Measurements from ENCODE around the gene NUP214. TPM values are rescaled to one million over a fixed set of nuclear protein-coding genes. Genes with fewer than 3 reads are reported as not detected.
"Not testable (repeated sequence)": the region's sequence is repeated elsewhere in the genome, so short reads cannot be mapped to it uniquely, and the experiment has no call there.

The NUP214 gene
- total and polyA plus RNA-seq, 7 experiments from 2014 or later: 18.2 to 116 (median 80.5) TPM

DNA sequence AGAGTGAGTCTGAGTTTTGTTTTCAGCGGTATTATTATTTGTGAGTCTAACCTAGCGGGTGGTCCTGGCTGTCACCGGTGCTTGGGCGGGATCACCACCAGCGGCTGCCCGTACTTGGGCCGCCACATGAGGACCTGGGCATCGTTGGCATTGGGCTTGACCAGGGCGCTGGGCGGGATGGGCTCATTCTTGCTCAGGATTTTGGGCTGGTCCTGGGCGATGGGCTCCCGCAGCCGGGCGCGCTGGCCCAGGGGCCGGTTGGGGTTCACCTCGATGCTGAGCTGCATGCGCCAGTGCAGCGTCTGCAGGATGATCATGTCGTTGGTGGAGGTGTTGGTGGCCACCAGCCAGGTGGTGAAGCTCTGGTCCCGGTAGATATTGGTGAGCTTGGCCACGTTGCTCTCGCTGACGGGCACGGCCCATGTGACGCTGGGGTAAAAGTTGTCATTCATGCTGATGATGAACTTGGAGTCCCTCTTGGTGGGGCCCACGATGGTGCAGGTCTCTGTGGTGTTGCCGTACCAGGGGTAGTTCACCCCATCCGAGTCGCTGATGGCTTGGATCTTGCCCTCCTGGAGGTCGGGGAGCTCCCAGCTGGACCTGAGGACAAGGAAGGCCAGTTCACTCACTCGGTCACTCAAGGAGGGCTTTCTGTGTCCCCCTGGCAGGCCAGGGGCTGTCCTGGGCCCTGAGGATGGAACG, 135.5 kb downstream of the NUP214 start:
- Mint-ChIP-seq H3K4me3 (peak overlapping the region in 2 of 10 donors; percentile 2 to 47), H3K27ac (peak overlapping the region; percentile 15 to 98 (median 73)), H3K4me1 (peaks cover 52 to 92% (median 63%) of the 10 kb centered on the region in 7 donors), H3K36me3 (peaks cover 6 to 29% (median 6%) of the 10 kb centered on the region in 5 donors), H3K27me3 (no peaks in the 10 kb centered on the region), H3K9me3 (peaks cover 0 to 6% (median 0%) of the 10 kb centered on the region in 11 donors)
- DNase-seq (no peak), ATAC-seq (no peak)
- Histone ChIP-seq H3K27me3 (ENCODE audit: control insufficient read depth in 2 of 2, insufficient read depth in 2 of 2, low read length in 2 of 2) (no peaks in the 10 kb centered on the region), H3K4me3 (ENCODE audit: low read length) (no peak overlapping the region), H3K36me3 (ENCODE audit: control insufficient read depth in 2 of 3, insufficient read depth in 3 of 3, low read length in 3 of 3) (peaks cover 10 to 44% (median 23%) of the 10 kb centered on the region in 3 experiments), H3K9me3 (ENCODE audit: control insufficient read depth in 2 of 3, low read length in 3 of 3) (no peaks in the 10 kb centered on the region), H3K27ac (ENCODE audit: low read depth, low read length) (peak overlapping the region; percentile 63), H3K4me1 (ENCODE audit: control insufficient read depth in 2 of 2, insufficient read depth in 2 of 2, low read length in 2 of 2) (peaks cover 36 to 76% of the 10 kb centered on the region in 2 donors)
- POLR2A ChIA-PET: interaction anchor here (0.6 to 20.4 kb wide), 4 partner anchors 5 to 117 kb away, joined by 3 to 886 read pairs (median 444); partner anchors contain the start of gene FAM78A
- CTCF ChIA-PET: interaction anchor here (0.9 kb wide), 1 partner anchor 83 kb away, joined by 3 read pairs; no protein-coding TSS in a partner anchor
- intact Hi-C loops (cut with micrococcal nuclease): loop anchor here in 1 of 2 donors (10.0 kb wide), 1 partner anchor 1216 kb away; the partner anchor contains the start of gene FNBP1

DNA sequence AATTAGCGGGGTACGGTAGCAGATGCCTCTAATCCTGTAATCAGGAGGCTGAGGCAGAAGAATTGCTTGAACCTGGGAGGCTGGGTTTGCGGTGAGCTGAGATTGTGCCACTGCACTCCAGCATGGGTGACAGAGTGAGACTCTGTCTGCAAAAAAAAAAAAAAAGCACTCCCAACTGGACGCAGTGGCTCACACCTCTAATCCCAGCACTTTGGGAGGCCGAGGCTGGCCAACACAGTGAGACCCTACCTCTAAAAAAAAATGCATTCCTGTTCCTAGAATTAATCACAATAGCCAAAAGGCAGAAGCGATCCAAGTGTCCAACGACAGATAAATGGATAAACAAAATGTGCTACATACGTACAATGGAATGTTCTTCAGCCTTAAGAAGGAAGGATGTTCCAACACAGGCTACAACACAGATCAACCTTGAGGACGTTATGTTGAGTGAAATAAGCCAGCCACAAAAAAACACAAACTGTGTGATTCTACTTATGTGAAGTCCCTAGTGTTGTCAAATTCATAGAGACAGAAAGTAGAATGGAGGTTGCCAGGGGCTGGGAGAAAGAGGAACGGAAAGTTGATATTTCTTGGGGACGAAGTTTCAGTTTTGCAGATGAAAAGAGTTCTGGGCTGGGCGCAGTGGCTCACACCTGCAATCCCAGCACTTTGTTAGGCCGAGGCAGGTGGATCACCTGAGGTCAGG, 137.1 kb downstream of the NUP214 start:
- H3K36me3 ChIP-seq (ENCODE audit: control insufficient read depth in 2 of 3, insufficient read depth in 3 of 3, low read length in 3 of 3): peaks cover 10 to 44% (median 23%) of the 10 kb centered on the region in 3 experiments
- DNase-seq: peak in 1 of 9 donors; percentile 25
- no peaks in the 10 kb centered on the region for H3K27me3 Mint-ChIP-seq
- H3K4me1 ChIP-seq (ENCODE audit: control insufficient read depth in 2 of 2, insufficient read depth in 2 of 2, low read length in 2 of 2): peaks cover 38 to 78% of the 10 kb centered on the region in 2 donors
- peak overlapping the region; percentile 70 to 99 (median 97) for H3K27ac Mint-ChIP-seq
- peaks cover 6 to 35% (median 11%) of the 10 kb centered on the region in 5 donors for H3K36me3 Mint-ChIP-seq
- H3K9me3 Mint-ChIP-seq: peaks cover 0 to 3% (median 0%) of the 10 kb centered on the region in 11 donors
- no peaks in the 10 kb centered on the region for H3K9me3 ChIP-seq (ENCODE audit: control insufficient read depth in 2 of 3, low read length in 3 of 3)
- H3K27ac ChIP-seq (ENCODE audit: low read depth, low read length): peak overlapping the region; percentile 63
- peaks cover 56 to 92% (median 68%) of the 10 kb centered on the region in 7 donors for H3K4me1 Mint-ChIP-seq
- ChIA-PET CTCF (interaction anchor here (0.6 to 0.7 kb wide), 2 partner anchors 19 to 110 kb away, joined by 3 read pairs; no protein-coding TSS in a partner anchor), POLR2A (interaction anchor here (0.7 to 20.4 kb wide), 5 partner anchors 7 to 136 kb away, joined by 3 to 886 read pairs (median 5); partner anchors contain the start of gene FAM78A)
- H3K27me3 ChIP-seq (ENCODE audit: control insufficient read depth in 2 of 2, insufficient read depth in 2 of 2, low read length in 2 of 2): no peaks in the 10 kb centered on the region
- intact Hi-C loops (cut with micrococcal nuclease): loop anchor here in 1 of 2 donors (10.0 kb wide), 1 partner anchor 1218 kb away; the partner anchor contains the start of gene FNBP1
- ATAC-seq: no peak
- no peak overlapping the region for H3K4me3 ChIP-seq (ENCODE audit: low read length)
- H3K4me3 Mint-ChIP-seq: peak overlapping the region; percentile 68 to 90 (median 82)

DNA sequence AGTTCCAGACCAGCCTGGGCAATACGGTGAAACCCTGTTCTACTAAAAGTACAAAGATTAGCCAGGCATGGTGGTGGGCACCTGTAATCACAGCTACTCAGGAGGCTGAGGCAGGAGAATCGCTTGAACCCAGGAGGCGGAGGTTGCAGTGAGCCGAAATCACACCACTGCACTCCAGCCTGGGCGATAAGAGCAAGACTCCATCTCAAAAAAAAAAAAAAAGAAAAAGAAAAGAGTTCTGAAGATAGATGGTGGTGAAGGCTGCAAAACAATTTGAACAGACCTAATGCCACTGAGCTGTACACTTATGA, 137.6 kb downstream of the NUP214 start:
- intact Hi-C loops (cut with micrococcal nuclease): loop anchor here in 1 of 2 donors (10.0 kb wide), 1 partner anchor 1218 kb away; the partner anchor contains the start of gene FNBP1
- CTCF ChIA-PET: interaction anchor here (0.6 kb wide), 1 partner anchor 19 kb away, joined by 3 read pairs; no protein-coding TSS in a partner anchor
- Mint-ChIP-seq H3K4me3 (peak overlapping the region; percentile 68 to 90 (median 82)), H3K36me3 (peaks cover 6 to 33% (median 11%) of the 10 kb centered on the region in 5 donors), H3K4me1 (peaks cover 52 to 90% (median 64%) of the 10 kb centered on the region in 7 donors), H3K27ac (peak overlapping the region; percentile 70 to 99 (median 97))
- H3K4me3 ChIP-seq (ENCODE audit: low read length); H3K27me3 Mint-ChIP-seq; H3K27me3 ChIP-seq (ENCODE audit: control insufficient read depth in 2 of 2, insufficient read depth in 2 of 2, low read length in 2 of 2); H3K9me3 Mint-ChIP-seq; H3K9me3 ChIP-seq (ENCODE audit: control insufficient read depth in 2 of 3, low read length in 3 of 3); ATAC-seq; DNase-seq: not testable (repeated sequence)
- H3K4me1 ChIP-seq (ENCODE audit: control insufficient read depth in 2 of 2, insufficient read depth in 2 of 2, low read length in 2 of 2): peaks cover 39 to 75% of the 10 kb centered on the region in 2 donors
- H3K27ac ChIP-seq (ENCODE audit: low read depth, low read length): peak overlapping the region; percentile 63
- POLR2A ChIA-PET: interaction anchor here (0.6 to 20.4 kb wide), 5 partner anchors 6 to 135 kb away, joined by 3 to 886 read pairs (median 3); partner anchors contain the start of gene FAM78A
- peaks cover 10 to 44% (median 23%) of the 10 kb centered on the region in 3 experiments for H3K36me3 ChIP-seq (ENCODE audit: control insufficient read depth in 2 of 3, insufficient read depth in 3 of 3, low read length in 3 of 3)

DNA sequence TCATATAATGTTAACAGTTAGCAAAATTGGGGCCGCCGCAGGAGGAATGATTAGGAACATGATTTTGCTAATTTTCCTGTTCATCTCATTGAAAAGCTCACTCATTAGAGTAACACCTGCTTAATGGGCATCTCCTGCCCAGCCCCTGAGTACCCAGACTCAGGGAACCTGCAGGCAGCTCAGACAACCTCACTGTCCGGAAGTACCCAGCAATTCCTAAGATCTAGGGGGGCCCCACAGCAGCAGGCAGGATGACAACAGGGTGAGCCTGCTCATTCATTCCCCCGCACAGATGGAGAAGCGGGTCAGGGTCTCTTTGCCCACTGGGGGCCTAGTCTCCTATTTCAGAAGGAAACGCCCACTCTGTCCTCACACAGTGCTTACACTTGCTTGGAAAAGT, 138.3 kb downstream of the NUP214 start:
- Mint-ChIP-seq H3K27ac (peak overlapping the region; percentile 74 to 100 (median 99)), H3K9me3 (peaks cover 0 to 3% (median 0%) of the 10 kb centered on the region in 11 donors), H3K27me3 (no peaks in the 10 kb centered on the region), H3K4me3 (peak overlapping the region; percentile 76 to 99 (median 86)), H3K36me3 (peaks cover 6 to 32% (median 11%) of the 10 kb centered on the region in 5 donors), H3K4me1 (peaks cover 52 to 92% (median 65%) of the 10 kb centered on the region in 7 donors)
- Histone ChIP-seq H3K4me1 (ENCODE audit: control insufficient read depth in 2 of 2, insufficient read depth in 2 of 2, low read length in 2 of 2) (peaks cover 45 to 69% of the 10 kb centered on the region in 2 donors), H3K27ac (ENCODE audit: low read depth, low read length) (peak overlapping the region; percentile 96), H3K4me3 (ENCODE audit: low read length) (peak overlapping the region; percentile 40), H3K36me3 (ENCODE audit: control insufficient read depth in 2 of 3, insufficient read depth in 3 of 3, low read length in 3 of 3) (peaks cover 10 to 40% (median 21%) of the 10 kb centered on the region in 3 experiments), H3K9me3 (ENCODE audit: control insufficient read depth in 2 of 3, low read length in 3 of 3) (no peaks in the 10 kb centered on the region), H3K27me3 (ENCODE audit: control insufficient read depth in 2 of 2, insufficient read depth in 2 of 2, low read length in 2 of 2) (no peaks in the 10 kb centered on the region)
- peak in 1 of 9 donors; percentile 10 for DNase-seq
- POLR2A ChIA-PET: interaction anchor here (0.6 to 20.4 kb wide), 5 partner anchors 6 to 135 kb away, joined by 3 to 886 read pairs (median 3); partner anchors contain the start of gene FAM78A
- intact Hi-C loops (cut with micrococcal nuclease): loop anchor here in 1 of 2 donors (10.0 kb wide), 1 partner anchor 1219 kb away; the partner anchor contains the start of gene FNBP1
- CTCF ChIA-PET: interaction anchor here (0.7 kb wide), 1 partner anchor 9 kb away, joined by 4 read pairs; no protein-coding TSS in a partner anchor
- ATAC-seq: no peak

DNA sequence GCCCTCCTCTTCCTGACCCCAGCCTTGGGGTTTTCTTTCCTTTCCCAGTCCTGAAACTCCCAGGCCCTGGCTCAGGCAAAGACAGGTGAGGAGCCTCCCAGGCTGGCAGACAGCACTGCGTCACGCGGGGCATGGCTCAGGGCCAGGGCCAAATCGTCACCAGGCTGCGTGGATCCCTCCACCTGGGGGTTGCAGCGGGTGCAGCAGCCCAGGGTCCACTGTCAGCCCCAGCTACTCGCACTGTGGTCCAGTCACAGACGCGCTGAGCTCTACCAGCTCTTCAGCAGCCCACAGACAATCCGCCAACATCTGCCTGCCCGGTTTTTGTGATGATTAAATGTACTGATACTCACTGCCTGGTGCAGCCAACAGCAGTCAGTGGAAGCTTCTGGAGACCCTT, 138.8 kb downstream of the NUP214 start:
- H3K27ac ChIP-seq (ENCODE audit: low read depth, low read length): peak overlapping the region; percentile 96
- H3K36me3 Mint-ChIP-seq: peaks cover 6 to 34% (median 11%) of the 10 kb centered on the region in 5 donors
- peaks cover 47 to 67% of the 10 kb centered on the region in 2 donors for H3K4me1 ChIP-seq (ENCODE audit: control insufficient read depth in 2 of 2, insufficient read depth in 2 of 2, low read length in 2 of 2)
- intact Hi-C loops (cut with micrococcal nuclease): loop anchor here in 1 of 2 donors (10.0 kb wide), 1 partner anchor 1219 kb away; the partner anchor contains the start of gene FNBP1
- DNase-seq (peak in 5 of 9 donors; percentile 46 to 71 (median 47)), ATAC-seq (peak; percentile 41)
- peaks cover 55 to 93% (median 66%) of the 10 kb centered on the region in 7 donors for H3K4me1 Mint-ChIP-seq
- H3K4me3 Mint-ChIP-seq: peak overlapping the region; percentile 76 to 99 (median 86)
- peaks cover 0 to 3% (median 0%) of the 10 kb centered on the region in 11 donors for H3K9me3 Mint-ChIP-seq
- POLR2A ChIA-PET: interaction anchor here (1.7 to 20.4 kb wide), 3 partner anchors 5 to 15 kb away, joined by 3 to 886 read pairs (median 886); partner anchors contain the start of gene FAM78A
- CTCF ChIA-PET: interaction anchor here (0.8 to 1.0 kb wide), 2 partner anchors 10 to 16 kb away, joined by 3 to 4 read pairs; no protein-coding TSS in a partner anchor
- H3K4me3 ChIP-seq (ENCODE audit: low read length): peak overlapping the region; percentile 40
- H3K27me3 Mint-ChIP-seq: no peaks in the 10 kb centered on the region
- H3K9me3 ChIP-seq (ENCODE audit: control insufficient read depth in 2 of 3, low read length in 3 of 3): no peaks in the 10 kb centered on the region
- H3K36me3 ChIP-seq (ENCODE audit: control insufficient read depth in 2 of 3, insufficient read depth in 3 of 3, low read length in 3 of 3): peaks cover 10 to 35% (median 17%) of the 10 kb centered on the region in 3 experiments
- H3K27ac Mint-ChIP-seq: peak overlapping the region; percentile 69 to 100 (median 99)
- H3K27me3 ChIP-seq (ENCODE audit: control insufficient read depth in 2 of 2, insufficient read depth in 2 of 2, low read length in 2 of 2): no peaks in the 10 kb centered on the region
